CD8-positive, alpha-beta memory T cell (primary cell): Measurements from ENCODE around the gene INHBC. TPM values are rescaled to one million over a fixed set of nuclear protein-coding genes. Genes with fewer than 3 reads are reported as not detected.

ENCODE experiments used
- CTCF ChIA-PET: fragments of 350-600 bp; sonication (Branson Sonifier 250); formaldehyde crosslinking; loops from one replicate; lab custom pipeline; 2021; ENCODE audit warnings: antibody characterized with exemption; lab: Charles Lee
- POLR2A ChIA-PET: fragments of 350-600 bp; sonication (Branson Sonifier 250); formaldehyde crosslinking; loops from one replicate; lab custom pipeline; 2021; ENCODE audit warnings: antibody characterized with exemption; lab: Charles Lee
- DNase-seq, 5 donors: peaks; one replicate each; pipeline versions ENCODE4 v3.0.0 to v3.0.0-alpha.2; 2020 to 2022; ENCODE audit warnings: mixed read lengths in 1 of 5
- H3K27ac ChIP-seq: one replicate; pipeline ENCODE4 v1.7.0; 2013; ENCODE audit warnings: low read depth, mild to moderate bottlenecking, low read length, moderate library complexity
- H3K27me3 ChIP-seq: 2 replicates; pipeline ENCODE4 v1.7.0; 2013; ENCODE audit warnings: low read length, mild to moderate bottlenecking; ENCODE audit not compliant: insufficient read depth, poor library complexity, severe bottlenecking
- H3K36me3 ChIP-seq: 2 replicates; pipeline ENCODE4 v1.7.0; 2013; ENCODE audit warnings: mild to moderate bottlenecking, low read length, moderate library complexity; ENCODE audit not compliant: insufficient read depth
- H3K4me1 ChIP-seq: 2 replicates; pipeline ENCODE4 v1.7.0; 2013; ENCODE audit warnings: mild to moderate bottlenecking, low read length, moderate library complexity; ENCODE audit not compliant: insufficient read depth
- H3K4me3 ChIP-seq: 2 replicates; pipeline ENCODE4 v1.7.0; 2013; ENCODE audit warnings: mild to moderate bottlenecking, low read length
- H3K9me3 ChIP-seq: 2 replicates; pipeline ENCODE4 v1.7.0; 2013; ENCODE audit warnings: mild to moderate bottlenecking, low read length
- H3K27ac Mint-ChIP-seq, 8 donors: one replicate each; pipeline ENCODE4 v1.8.0; 2020 to 2021; ENCODE audit warnings: mixed read lengths in 8 of 8, mild to moderate bottlenecking in 6 of 8, inconsistent platforms in 3 of 8, moderate library complexity in 3 of 8
- H3K27me3 Mint-ChIP-seq, 2 donors: one replicate each; pipeline ENCODE4 v1.8.0; 2020 to 2021; ENCODE audit warnings: mixed read lengths in 2 of 2, mild to moderate bottlenecking in 1 of 2, moderate library complexity in 1 of 2
- H3K36me3 Mint-ChIP-seq, 3 donors: one replicate each; pipeline ENCODE4 v1.8.0; 2020 to 2021; ENCODE audit warnings: mixed read lengths in 3 of 3, inconsistent platforms in 1 of 3, mild to moderate bottlenecking in 1 of 3
- H3K4me1 Mint-ChIP-seq, 3 donors: one replicate each; pipeline ENCODE4 v1.8.0; 2020 to 2021; ENCODE audit warnings: mixed read lengths in 3 of 3, inconsistent platforms in 1 of 3, mild to moderate bottlenecking in 1 of 3
- H3K4me3 Mint-ChIP-seq, 7 donors: one replicate each; pipeline ENCODE4 v1.8.0; 2020 to 2021; ENCODE audit warnings: mixed read lengths in 7 of 7, mild to moderate bottlenecking in 6 of 7, moderate library complexity in 4 of 7, inconsistent platforms in 2 of 7
- H3K9me3 Mint-ChIP-seq, 5 donors: one replicate each; pipeline ENCODE4 v1.8.0; 2020 to 2022; ENCODE audit warnings: mixed read lengths in 5 of 5, mild to moderate bottlenecking in 3 of 5, moderate library complexity in 2 of 5, inconsistent platforms in 1 of 5
- polyA plus RNA-seq: library from polyadenylated mRNA; unstranded; fragments of 300-500 nt; fragmentation: Illumina TruSeq; gene quantifications from one replicate; pipeline ENCODE4 v1.2.3, GENCODE V29; 2021
- total RNA-seq, 2 experiments: library from RNA; stranded (reverse); gene quantifications; one replicate each; pipeline ENCODE4 v1.2.3, GENCODE V29; 2021

The INHBC gene
- total and polyA plus RNA-seq, 3 experiments from 2014 or later: 0.11 TPM; not detected in 1

DNA sequence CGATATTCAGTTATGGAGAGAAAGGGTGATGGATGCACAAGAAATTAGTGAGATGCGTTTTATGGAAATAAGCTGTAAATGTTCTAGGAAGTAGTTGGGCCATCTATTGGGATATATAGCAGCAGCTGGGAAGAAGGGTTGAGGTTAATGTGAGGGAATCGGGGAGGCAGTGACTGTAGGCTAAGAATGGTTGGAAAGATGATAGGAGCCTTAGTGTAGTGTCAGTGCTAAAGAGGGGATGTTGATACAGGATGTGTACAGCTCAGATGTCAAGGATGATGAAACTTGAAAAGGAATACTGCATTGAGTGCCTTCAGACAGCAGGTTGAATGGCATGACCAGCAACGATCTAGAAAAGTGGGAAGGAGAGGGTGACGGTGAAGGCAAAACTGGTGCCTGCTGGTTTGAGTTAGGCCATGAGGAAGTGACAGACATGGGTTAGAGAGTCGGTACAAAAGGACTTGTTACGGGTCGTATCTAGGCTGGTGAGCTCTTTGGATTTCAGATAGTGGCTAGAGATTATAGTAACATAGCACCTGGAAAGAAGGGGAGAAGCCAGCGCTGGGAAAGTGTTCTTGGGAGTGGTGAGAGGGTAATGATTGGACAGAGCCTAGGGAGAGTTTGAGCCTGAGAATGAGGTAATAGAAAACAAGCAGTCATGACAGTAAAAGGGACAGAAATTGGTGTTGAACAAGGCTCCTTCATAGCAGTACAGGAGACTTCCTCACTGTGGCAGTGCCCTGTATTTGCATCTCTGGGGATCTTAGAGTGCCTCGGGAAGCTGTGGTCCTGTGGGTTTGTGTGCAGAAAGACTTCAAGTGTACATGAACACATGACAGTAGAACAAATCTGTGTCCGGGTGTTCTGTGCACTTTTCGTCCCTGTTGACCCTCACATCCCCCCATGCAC is 62.9 kb downstream of the INHBC start:
- no peak overlapping the region for H3K27ac ChIP-seq
- Mint-ChIP-seq H3K36me3 (peaks cover 19 to 75% (median 28%) of the 10 kb centered on the region in 3 donors), H3K9me3 (no peaks in the 10 kb centered on the region), H3K4me3 (no peak overlapping the region), H3K27ac (peak overlapping the region in 6 of 8 donors; percentile 7 to 66 (median 52)), H3K4me1 (peaks cover 0 to 5% (median 5%) of the 10 kb centered on the region in 3 donors), H3K27me3 (no peaks in the 10 kb centered on the region)
- ChIA-PET POLR2A (no interaction called here), CTCF (interaction anchor here (1.0 to 1.2 kb wide), 2 partner anchors 35 to 96 kb away, joined by 3 read pairs; no protein-coding TSS in a partner anchor)
- no peaks in the 10 kb centered on the region for H3K27me3 ChIP-seq
- H3K4me3 ChIP-seq: no peak overlapping the region
- no peaks in the 10 kb centered on the region for H3K4me1 ChIP-seq
- H3K36me3 ChIP-seq: peaks cover 43% of the 10 kb centered on the region
- H3K9me3 ChIP-seq: no peaks in the 10 kb centered on the region
- no peak for DNase-seq

DNA sequence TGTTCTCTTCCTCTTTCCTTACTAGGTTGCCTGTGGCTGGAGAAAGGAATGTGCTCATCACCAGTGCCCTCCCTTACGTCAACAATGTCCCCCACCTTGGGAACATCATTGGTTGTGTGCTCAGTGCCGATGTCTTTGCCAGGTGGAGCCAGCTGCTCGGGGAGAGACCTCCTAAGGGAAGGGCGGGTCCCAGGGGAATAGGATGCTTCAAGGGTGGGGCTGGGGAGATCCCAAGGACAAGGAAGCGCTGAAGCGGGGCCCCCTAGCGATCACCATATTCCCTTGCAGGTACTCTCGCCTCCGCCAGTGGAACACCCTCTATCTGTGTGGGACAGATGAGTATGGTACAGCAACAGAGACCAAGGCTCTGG is 63.5 kb downstream of the INHBC start:
- peak overlapping the region in 3 of 8 donors; percentile 32 to 70 (median 43) for H3K27ac Mint-ChIP-seq
- H3K36me3 ChIP-seq: peaks cover 40% of the 10 kb centered on the region
- no peaks in the 10 kb centered on the region for H3K27me3 ChIP-seq
- no peak overlapping the region for H3K4me3 Mint-ChIP-seq
- H3K4me3 ChIP-seq: no peak overlapping the region
- DNase-seq: no peak
- no peaks in the 10 kb centered on the region for H3K9me3 ChIP-seq
- peaks cover 14 to 72% (median 27%) of the 10 kb centered on the region in 3 donors for H3K36me3 Mint-ChIP-seq
- H3K9me3 Mint-ChIP-seq: no peaks in the 10 kb centered on the region
- peaks cover 0 to 1% of the 10 kb centered on the region in 2 donors for H3K27me3 Mint-ChIP-seq
- POLR2A ChIA-PET: no interaction called here
- H3K4me1 Mint-ChIP-seq: peaks cover 0 to 5% (median 0%) of the 10 kb centered on the region in 3 donors
- CTCF ChIA-PET: no interaction called here
- H3K27ac ChIP-seq: no peak overlapping the region
- no peaks in the 10 kb centered on the region for H3K4me1 ChIP-seq

DNA sequence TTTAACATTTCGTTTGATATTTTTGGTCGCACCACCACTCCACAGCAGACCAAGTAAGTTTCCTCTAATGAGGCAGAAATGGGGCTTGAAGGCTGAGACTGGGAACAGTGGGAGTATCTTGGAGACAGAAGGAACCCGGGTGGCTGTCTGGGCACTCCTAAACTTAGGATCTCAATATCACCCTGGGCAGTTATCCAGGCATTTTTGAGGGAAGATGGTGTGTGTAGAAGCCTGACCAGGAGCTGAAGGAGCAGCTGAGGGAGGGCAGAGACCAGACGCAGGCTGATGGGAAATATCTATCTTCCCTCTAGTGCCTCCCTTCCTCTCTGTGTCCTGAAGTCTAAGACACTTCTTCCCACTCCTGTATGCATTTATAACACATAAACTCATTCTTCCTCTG is 64.0 kb downstream of the INHBC start:
- peaks cover 14 to 77% (median 27%) of the 10 kb centered on the region in 3 donors for H3K36me3 Mint-ChIP-seq
- peak overlapping the region in 2 of 8 donors; percentile 48 to 63 for H3K27ac Mint-ChIP-seq
- Histone ChIP-seq H3K36me3 (peaks cover 40% of the 10 kb centered on the region), H3K27ac (no peak overlapping the region), H3K27me3 (no peaks in the 10 kb centered on the region), H3K4me1 (no peaks in the 10 kb centered on the region), H3K9me3 (no peaks in the 10 kb centered on the region), H3K4me3 (no peak overlapping the region)
- H3K9me3 Mint-ChIP-seq: no peaks in the 10 kb centered on the region
- peaks cover 0 to 5% (median 0%) of the 10 kb centered on the region in 3 donors for H3K4me1 Mint-ChIP-seq
- DNase-seq: no peak
- ChIA-PET POLR2A (no interaction called here), CTCF (no interaction called here)
- H3K4me3 Mint-ChIP-seq: no peak overlapping the region
- H3K27me3 Mint-ChIP-seq: peaks cover 0 to 2% of the 10 kb centered on the region in 2 donors

DNA sequence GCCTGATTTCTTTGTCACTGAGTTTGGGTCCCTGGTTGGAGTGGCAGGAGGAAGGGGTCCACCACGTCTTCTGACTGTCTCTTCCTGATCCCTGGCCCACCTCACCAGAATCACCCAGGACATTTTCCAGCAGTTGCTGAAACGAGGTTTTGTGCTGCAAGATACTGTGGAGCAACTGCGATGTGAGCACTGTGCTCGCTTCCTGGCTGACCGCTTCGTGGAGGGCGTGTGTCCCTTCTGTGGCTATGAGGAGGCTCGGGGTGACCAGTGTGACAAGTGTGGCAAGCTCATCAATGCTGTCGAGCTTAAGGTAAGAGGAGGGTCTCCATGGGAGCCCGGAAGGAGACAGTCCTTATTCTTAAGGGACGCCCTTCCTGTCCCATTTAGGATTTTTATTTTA is 65.6 kb downstream of the INHBC start:
- POLR2A ChIA-PET: no interaction called here

More for the DNA sequence above, 65.6 kb downstream of the INHBC start:
- no peak for DNase-seq
- Mint-ChIP-seq H3K27ac (peak overlapping the region in 3 of 8 donors; percentile 36 to 68 (median 53)), H3K4me1 (peaks cover 0 to 5% (median 0%) of the 10 kb centered on the region in 3 donors), H3K4me3 (no peak overlapping the region), H3K27me3 (peaks cover 0 to 2% of the 10 kb centered on the region in 2 donors), H3K36me3 (peaks cover 14 to 81% (median 33%) of the 10 kb centered on the region in 3 donors), H3K9me3 (no peaks in the 10 kb centered on the region)
- H3K4me1 ChIP-seq: no peaks in the 10 kb centered on the region
- H3K36me3 ChIP-seq: peaks cover 47% of the 10 kb centered on the region
- no peaks in the 10 kb centered on the region for H3K27me3 ChIP-seq
- no peak overlapping the region for H3K4me3 ChIP-seq
- no peaks in the 10 kb centered on the region for H3K9me3 ChIP-seq
- no peak overlapping the region for H3K27ac ChIP-seq
- CTCF ChIA-PET: interaction anchor here (1.1 to 1.4 kb wide), 2 partner anchors 42 to 405 kb away, joined by 3 read pairs; no protein-coding TSS in a partner anchor

Other genes with a start within 250 kb of the INHBC start
- gene NXPH4, start 218.0 kb upstream of the INHBC start, total RNA-seq: under 1 TPM; 0.22 to 0.47 TPM
- gene NXPH4, start 218.0 kb upstream of the INHBC start, polyA plus RNA-seq: not detected
- 100 to 1,000 TPM; 349 to 352 TPM for gene SHMT2, start 205.1 kb upstream of the INHBC start, total RNA-seq
- gene SHMT2, start 205.1 kb upstream of the INHBC start, polyA plus RNA-seq: 34.7 TPM
- 1 to 10 TPM in 1 of 2 experiments, under 1 TPM in 1; 0.96 to 1.4 TPM for gene STAC3, start 183.6 kb upstream of the INHBC start, total RNA-seq
- gene STAC3, start 183.6 kb upstream of the INHBC start, polyA plus RNA-seq: not detected
- 10 to 100 TPM; 28.2 to 36.8 TPM for gene R3HDM2, start 3.7 kb upstream of the INHBC start, total RNA-seq
- gene R3HDM2, start 3.7 kb upstream of the INHBC start, polyA plus RNA-seq: 15.1 TPM
- gene INHBE, start 20.5 kb downstream of the INHBC start, total RNA-seq: under 1 TPM; 0.38 to 0.61 TPM
- gene INHBE, start 20.5 kb downstream of the INHBC start, polyA plus RNA-seq: not detected
- gene GLI1, start 25.0 kb downstream of the INHBC start, total RNA-seq: under 1 TPM; 0.55 to 0.75 TPM
- gene GLI1, start 25.0 kb downstream of the INHBC start, polyA plus RNA-seq: 0.32 TPM
- 100 to 1,000 TPM; 116 to 121 TPM for gene ARHGAP9, start 45.1 kb downstream of the INHBC start, total RNA-seq
- gene ARHGAP9, start 45.1 kb downstream of the INHBC start, polyA plus RNA-seq: 181 TPM
- gene MARS1, start 53.3 kb downstream of the INHBC start, total RNA-seq: 100 to 1,000 TPM; 386 to 398 TPM
- gene MARS1, start 53.3 kb downstream of the INHBC start, polyA plus RNA-seq: 89.8 TPM
- 10 to 100 TPM; 12.7 to 13.2 TPM for gene DDIT3, start 85.7 kb downstream of the INHBC start, total RNA-seq
- 11.7 TPM for gene DDIT3, start 85.7 kb downstream of the INHBC start, polyA plus RNA-seq
- 10 to 100 TPM; 49.0 to 54.7 TPM for gene MBD6, start 88.0 kb downstream of the INHBC start, total RNA-seq
- 4.2 TPM for gene MBD6, start 88.0 kb downstream of the INHBC start, polyA plus RNA-seq
- 10 to 100 TPM; 98.7 to 99.3 TPM for gene DCTN2, start 112.4 kb downstream of the INHBC start, total RNA-seq
- gene DCTN2, start 112.4 kb downstream of the INHBC start, polyA plus RNA-seq: 80.8 TPM
- gene KIF5A, start 115.3 kb downstream of the INHBC start, total RNA-seq: 1 to 10 TPM; 1.8 to 2.1 TPM
- gene KIF5A, start 115.3 kb downstream of the INHBC start, polyA plus RNA-seq: 0.12 TPM
- gene PIP4K2C, start 156.4 kb downstream of the INHBC start, total RNA-seq: 10 to 100 TPM; 24.7 to 29.7 TPM
- 40.6 TPM for gene PIP4K2C, start 156.4 kb downstream of the INHBC start, polyA plus RNA-seq
- 10 to 100 TPM; 16.7 to 18.3 TPM for gene DTX3, start 170.0 kb downstream of the INHBC start, total RNA-seq
- gene DTX3, start 170.0 kb downstream of the INHBC start, polyA plus RNA-seq: 7.2 TPM
- gene ARHGEF25, start 176.7 kb downstream of the INHBC start, total RNA-seq: 1 to 10 TPM; 1.4 to 1.9 TPM
- gene ARHGEF25, start 176.7 kb downstream of the INHBC start, polyA plus RNA-seq: not detected
- 1 to 10 TPM; 2.9 to 4.1 TPM for gene B4GALNT1, start 198.4 kb downstream of the INHBC start, total RNA-seq
- not detected for gene B4GALNT1, start 198.4 kb downstream of the INHBC start, polyA plus RNA-seq